Thyroid gland (tissue), 4 donors: Measurements from ENCODE around the gene HNRNPL. TPM values are rescaled to one million over a fixed set of nuclear protein-coding genes. Genes with fewer than 3 reads are reported as not detected.
A peak's percentile ranks its signal among the peaks of the same experiment; 100 is the strongest.
"Not testable (repeated sequence)": the region's sequence is repeated elsewhere in the genome, so short reads cannot be mapped to it uniquely, and the experiment has no call there.

Experiments used
- DNase-seq, 2 donors: peaks; one replicate each; pipeline ENCODE4 v3.0.0-alpha.2; 2019
- H3K27ac ChIP-seq, 3 donors: fragments of 200-600 bp; sonication (generic); 1 replicate in 2 of 3; 2 replicates in 1 of 3; pipeline ENCODE4 v1.5.1; 2016 to 2019; ENCODE audit warnings: mild to moderate bottlenecking in 1 of 3, moderate library complexity in 1 of 3
- H3K27me3 ChIP-seq: fragments of 200-600 bp; sonication (generic); one replicate; pipeline ENCODE4 v1.5.1; 2019
- H3K36me3 ChIP-seq, 2 donors: fragments of 200-600 bp; sonication (generic); one replicate each; pipeline ENCODE4 v1.5.1; 2016 to 2019
- H3K4me1 ChIP-seq, 2 donors: fragments of 200-600 bp; sonication (generic); one replicate each; pipeline ENCODE4 v1.5.1; 2017 to 2019
- H3K4me3 ChIP-seq, 3 donors: fragments of 200-600 bp; sonication (generic); replicated peaks in 1 of 3; 1 replicate in 2 of 3; 2 replicates in 1 of 3; pipeline ENCODE4 v1.5.1; 2016; ENCODE audit warnings: mild to moderate bottlenecking in 1 of 3
- H3K9me3 ChIP-seq: fragments of 200-600 bp; sonication (generic); one replicate; pipeline ENCODE4 v1.5.1; 2017
- CTCF ChIP-seq, 6 experiments: fragments of 200-600 bp in 3 of 6; fragments of 450-650 bp in 3 of 6; sonication (generic) in 3 of 6; IDR thresholded peaks; one replicate each; pipeline ENCODE4 v1.5.1; 2016 to 2019; ENCODE audit warnings: antibody characterized with exemption in 6 of 6, mild to moderate bottlenecking in 2 of 6, inconsistent platforms in 1 of 6, moderate library complexity in 1 of 6
- POLR2A ChIP-seq, 2 donors: fragments of 450-650 bp; IDR thresholded peaks; one replicate each; pipeline ENCODE4 v1.6.1; 2017; ENCODE audit warnings: antibody characterized with exemption in 2 of 2, mild to moderate bottlenecking in 2 of 2, moderate library complexity in 1 of 2
- WGBS, 2 donors: methylation state at CpG; one replicate each; pipeline ENCODE4 v1.1.5; 2017; 5-methylcytosine and 5-hydroxymethylcytosine counted together
- intact Hi-C: fragments of 100-400 bp; cut with DNase I; formaldehyde crosslinking; loops from one replicate; pipeline ENCODE4 v1.15.1; 2023
- total RNA-seq, 4 donors: library from RNA; depleted of rRNA; stranded (reverse); fragments of >200 nt; gene quantifications; one replicate each; pipeline ENCODE4 v1.2.3, GENCODE V29; 2016

The HNRNPL gene
- total RNA-seq, 4 donors from 2014 or later = 181 to 247 (median 232) TPM

DNA sequence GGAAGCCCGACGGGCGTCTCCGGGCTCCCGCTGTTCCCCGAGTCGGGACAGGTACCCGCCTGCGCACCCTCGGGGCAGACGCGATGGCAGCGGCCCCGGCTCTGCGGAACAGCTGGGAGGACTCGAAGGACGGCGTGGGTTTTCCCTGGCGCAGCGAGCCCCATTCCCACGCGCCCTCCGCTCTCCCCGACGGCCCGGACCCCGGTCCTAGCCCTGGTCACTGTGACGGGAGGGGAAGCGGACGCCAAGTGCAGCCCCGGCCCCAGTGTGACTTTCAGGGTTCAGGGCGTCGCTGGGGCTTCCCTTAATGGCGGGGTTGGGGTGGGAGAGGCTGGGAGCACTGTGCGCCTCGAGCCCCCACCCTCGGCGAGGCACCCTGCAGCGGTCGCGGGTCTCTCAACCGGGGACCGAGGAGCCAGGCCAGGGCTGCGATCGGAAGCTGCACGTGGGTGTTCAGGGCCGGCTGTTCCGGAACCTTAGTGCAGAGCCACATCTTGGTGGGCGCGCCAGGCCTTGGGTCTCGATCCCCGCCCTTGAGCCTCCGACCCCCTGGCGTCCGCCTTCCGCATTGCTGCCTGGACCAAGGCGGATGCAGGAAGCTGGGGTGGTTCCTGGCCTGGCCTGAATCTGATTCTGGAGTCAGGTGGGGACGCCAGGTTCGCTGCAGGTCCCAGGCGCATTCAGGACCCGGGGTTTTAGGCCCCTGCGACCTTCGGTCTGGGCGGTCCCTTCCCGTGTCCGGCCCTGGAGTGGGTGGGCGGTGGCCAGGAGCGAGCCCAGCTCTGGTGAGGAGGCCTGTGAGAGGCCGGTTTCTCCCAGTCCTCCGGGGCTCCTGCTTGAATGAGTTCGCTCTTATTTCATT lies 57.3 kb downstream of the HNRNPL start:
- TF ChIP-seq POLR2A (IDR thresholded peaks at IDR 0.05) = no peak
- peak in 2 of 6 experiments; percentile 20 to 22 for TF ChIP-seq CTCF (IDR thresholded peaks at IDR 0.05)
- intact Hi-C loops = no loop called here
- Histone ChIP-seq H3K9me3 (no peaks in the 10 kb centered on the region), H3K4me3 (peak overlapping the region in 1 of 3 donors; percentile 14), H3K27ac (no peak overlapping the region), H3K27me3 (no peaks in the 10 kb centered on the region), H3K4me1 (peaks cover 0 to 13% of the 10 kb centered on the region in 2 donors), H3K36me3 (no peaks in the 10 kb centered on the region)
- no peak for DNase-seq
- 27 to 61% methylated on average over 3 to 28 of the region's 71 CpGs for WGBS, 2 donors

DNA sequence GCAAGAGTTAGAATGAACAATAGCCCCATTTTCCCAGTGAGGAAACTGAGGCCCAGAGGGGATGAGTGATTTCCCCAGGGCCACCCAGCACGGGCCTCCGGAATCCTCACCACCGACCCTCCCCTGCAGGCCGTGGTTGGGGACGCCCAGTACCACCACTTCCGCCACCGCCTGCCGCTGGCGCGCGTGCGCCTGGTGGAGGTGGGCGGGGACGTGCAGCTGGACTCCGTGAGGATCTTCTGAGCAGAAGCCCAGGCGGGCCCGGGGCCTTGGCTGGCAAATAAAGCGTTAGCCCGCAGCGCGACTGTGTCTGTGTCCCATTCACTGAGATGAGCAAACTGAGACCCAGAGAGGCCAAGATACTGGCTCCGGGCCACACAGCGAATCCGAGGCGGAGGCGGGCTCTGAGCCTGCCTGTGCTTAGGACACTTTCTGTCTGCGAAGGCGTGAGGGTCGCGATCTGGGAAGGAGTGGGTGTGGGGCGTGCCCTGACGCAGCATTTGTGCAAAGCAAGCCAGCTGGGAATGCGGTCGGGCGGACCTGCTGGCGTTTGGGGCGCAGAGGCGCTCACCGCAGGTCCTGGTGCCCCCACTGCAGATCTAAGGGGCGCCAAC lies 58.2 kb downstream of the HNRNPL start:
- Histone ChIP-seq H3K4me1 (peaks cover 0 to 13% of the 10 kb centered on the region in 2 donors), H3K4me3 (peak overlapping the region in 1 of 3 donors; percentile 14)
- WGBS, 2 donors = no CpG with 5 or more reads among the region's 40 CpGs
- H3K27me3 ChIP-seq, intact Hi-C loops, H3K9me3 ChIP-seq, H3K36me3 ChIP-seq, H3K27ac ChIP-seq, DNase-seq: not testable (repeated sequence)

GRCh38 chr19:38790507-38791403 lies 59.0 kb downstream of the HNRNPL start:
- DNase-seq, intact Hi-C loops, H3K27me3 ChIP-seq, H3K9me3 ChIP-seq, H3K36me3 ChIP-seq, H3K27ac ChIP-seq: not testable (repeated sequence)
- WGBS, 2 donors = 49 to 50% methylated on average over 11 to 13 of the region's 49 CpGs
- H3K4me3 ChIP-seq = peak overlapping the region in 1 of 3 donors; percentile 14
- H3K4me1 ChIP-seq = peaks cover 0 to 13% of the 10 kb centered on the region in 2 donors

DNA sequence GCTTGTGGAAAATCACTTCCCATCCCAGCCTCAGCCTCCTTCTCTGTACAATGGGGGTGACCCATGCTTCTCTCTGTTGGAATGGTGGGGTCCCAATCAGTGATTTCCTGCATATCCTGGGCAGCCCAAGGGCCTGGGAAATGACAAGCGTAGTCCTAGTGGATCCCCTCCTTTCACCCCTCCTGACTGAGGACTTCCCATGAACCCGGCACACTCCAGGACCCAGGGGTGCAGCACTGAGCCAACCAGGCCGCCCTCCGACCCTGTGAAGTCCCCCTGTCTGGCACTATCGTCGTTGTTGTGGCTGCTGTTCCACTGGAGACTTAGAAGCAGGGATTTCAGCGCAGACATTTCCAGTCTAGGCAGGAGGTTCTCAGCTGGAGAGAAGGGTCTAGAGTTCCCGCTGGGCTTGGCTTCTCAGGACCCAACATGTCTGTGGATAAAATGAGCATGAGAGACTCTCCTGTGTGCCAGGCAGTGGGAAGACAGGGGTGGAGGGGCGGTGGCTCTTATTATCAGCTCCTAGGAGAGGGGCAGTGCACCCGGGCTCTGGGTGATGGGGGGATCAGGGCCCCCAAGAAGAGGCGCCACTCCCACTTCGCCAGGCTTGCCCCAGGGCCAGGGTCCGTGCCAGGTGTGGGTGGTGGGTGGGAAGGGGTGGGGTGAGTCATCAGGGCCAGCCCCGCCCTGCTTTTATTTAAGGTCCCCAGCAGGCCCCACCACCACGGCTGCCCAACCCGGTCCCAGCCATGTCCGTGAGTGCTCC lies 61.1 kb downstream of the HNRNPL start, which contains the start of gene LGALS7B:
LGALS7B (plus strand) TSS at position 723 of the 766 bp plus-strand sequence; CDS start at position 750, 27 bp downstream.
- WGBS, 2 donors = 68 to 80% methylated on average over 4 to 8 of the region's 17 CpGs
- Histone ChIP-seq H3K36me3 (no peaks in the 10 kb centered on the region), H3K4me3 (no peak within 1 kb of the TSS), H3K4me1 (peaks cover 0 to 13% of the 10 kb centered on the region in 2 donors), H3K27me3 (no peaks in the 10 kb centered on the region), H3K27ac (no peak within 1 kb of the TSS), H3K9me3 (no peaks in the 10 kb centered on the region)
- TF ChIP-seq CTCF (IDR thresholded peaks at IDR 0.05) (no peak), POLR2A (IDR thresholded peaks at IDR 0.05) (no peak)
- DNase-seq = no peak
- intact Hi-C loops = no loop called here

DNA sequence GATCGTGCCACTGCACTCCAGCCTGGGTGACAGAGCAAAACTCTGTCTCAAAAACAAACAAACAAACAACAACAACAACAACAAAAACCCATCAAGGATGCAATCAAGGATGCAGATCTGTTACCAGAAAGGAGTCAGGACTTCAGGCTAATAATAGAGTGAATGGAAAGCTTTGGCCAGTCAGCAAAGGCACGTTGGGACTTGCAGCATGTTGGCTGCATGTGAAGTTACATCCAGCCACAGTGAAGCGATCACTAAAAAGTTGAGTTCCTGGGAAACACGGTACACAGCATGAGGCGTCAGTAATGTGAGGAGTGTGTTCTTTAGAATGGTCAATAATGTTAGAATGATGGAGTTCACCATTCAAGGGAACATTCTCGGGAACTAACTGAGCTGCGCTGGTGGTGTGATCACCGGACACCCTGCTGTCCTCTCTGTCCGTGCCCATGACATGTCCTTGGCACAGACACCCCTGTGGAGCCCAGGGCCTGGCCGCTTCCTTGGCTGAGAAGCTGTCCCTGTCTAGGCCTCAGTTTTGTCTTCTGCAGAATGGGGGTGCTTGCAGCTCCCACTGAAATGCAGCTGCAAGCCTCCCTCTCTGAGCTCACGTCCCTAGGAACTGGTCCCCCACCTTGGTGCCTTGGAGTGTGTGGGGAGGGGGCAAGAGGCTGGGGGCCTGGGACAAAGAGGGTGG lies 63.1 kb downstream of the HNRNPL start:
- H3K27me3 ChIP-seq = no peaks in the 10 kb centered on the region
- no peaks in the 10 kb centered on the region for H3K9me3 ChIP-seq
- H3K4me1 ChIP-seq = no peaks in the 10 kb centered on the region
- intact Hi-C loops = no loop called here
- TF ChIP-seq CTCF (IDR thresholded peaks at IDR 0.05) = no peak
- no peak for TF ChIP-seq POLR2A (IDR thresholded peaks at IDR 0.05)
- no peak for DNase-seq
- no peak overlapping the region for H3K4me3 ChIP-seq
- H3K36me3 ChIP-seq = no peaks in the 10 kb centered on the region
- no peak overlapping the region for H3K27ac ChIP-seq
- 81 to 84% methylated on average over 11 of the region's 11 CpGs for WGBS, 2 donors
